ENCODE results near the gene ADGB.

Gene ADGB

GRCh38 chr6:146582857-146583256 is 15.9 kb upstream of the ADGB start:
- H3K9me3 ChIP-seq (ENCODE audit: control insufficient read depth, low read length): no peaks in the 10 kb centered on the region
- H3K27ac ChIP-seq (ENCODE audit: insufficient read depth, low read depth, low read length, poor library complexity, severe bottlenecking): no peak overlapping the region
- 90 to 94% methylated on average over 4 to 5 of the region's 5 CpGs for WGBS, 2 experiments
- no peak overlapping the region for H3K4me3 ChIP-seq (ENCODE audit: insufficient read depth, low read depth, low read length)
- H3K36me3 ChIP-seq (ENCODE audit: control insufficient read depth, insufficient read depth, low read length): no peaks in the 10 kb centered on the region
- H3K4me1 ChIP-seq (ENCODE audit: control insufficient read depth, insufficient read depth, low read length): no peaks in the 10 kb centered on the region
- H3K27me3 ChIP-seq (ENCODE audit: control insufficient read depth, insufficient read depth, low read length, poor library complexity, severe bottlenecking): no peaks in the 10 kb centered on the region

GRCh38 chr6:146583966-146584365 is 14.8 kb upstream of the ADGB start:
- Histone ChIP-seq H3K9me3 (ENCODE audit: control insufficient read depth, low read length) (no peaks in the 10 kb centered on the region), H3K27me3 (ENCODE audit: control insufficient read depth, insufficient read depth, low read length, poor library complexity, severe bottlenecking) (no peaks in the 10 kb centered on the region), H3K36me3 (ENCODE audit: control insufficient read depth, insufficient read depth, low read length) (no peaks in the 10 kb centered on the region), H3K27ac (ENCODE audit: insufficient read depth, low read depth, low read length, poor library complexity, severe bottlenecking) (no peak overlapping the region), H3K4me3 (ENCODE audit: insufficient read depth, low read depth, low read length) (no peak overlapping the region), H3K4me1 (ENCODE audit: control insufficient read depth, insufficient read depth, low read length) (no peaks in the 10 kb centered on the region)
- 83 to 96% methylated on average over 1 of the region's 1 CpG for WGBS, 2 experiments

GRCh38 chr6:146587459-146587858 is 11.3 kb upstream of the ADGB start:
- Histone ChIP-seq H3K9me3 (ENCODE audit: control insufficient read depth, low read length) (no peaks in the 10 kb centered on the region), H3K27ac (ENCODE audit: insufficient read depth, low read depth, low read length, poor library complexity, severe bottlenecking) (no peak overlapping the region), H3K4me1 (ENCODE audit: control insufficient read depth, insufficient read depth, low read length) (no peaks in the 10 kb centered on the region), H3K4me3 (ENCODE audit: insufficient read depth, low read depth, low read length) (no peak overlapping the region), H3K27me3 (ENCODE audit: control insufficient read depth, insufficient read depth, low read length, poor library complexity, severe bottlenecking) (no peaks in the 10 kb centered on the region), H3K36me3 (ENCODE audit: control insufficient read depth, insufficient read depth, low read length) (no peaks in the 10 kb centered on the region)
- no CpG with 5 or more reads among the region's 1 CpG for WGBS, 2 experiments

GRCh38 chr6:146590492-146590891 is 8.3 kb upstream of the ADGB start:
- no peak overlapping the region for H3K4me3 ChIP-seq (ENCODE audit: insufficient read depth, low read depth, low read length)
- no peaks in the 10 kb centered on the region for H3K27me3 ChIP-seq (ENCODE audit: control insufficient read depth, insufficient read depth, low read length, poor library complexity, severe bottlenecking)
- no peaks in the 10 kb centered on the region for H3K9me3 ChIP-seq (ENCODE audit: control insufficient read depth, low read length)
- no peak overlapping the region for H3K27ac ChIP-seq (ENCODE audit: insufficient read depth, low read depth, low read length, poor library complexity, severe bottlenecking)
- H3K4me1 ChIP-seq (ENCODE audit: control insufficient read depth, insufficient read depth, low read length): no peaks in the 10 kb centered on the region
- H3K36me3 ChIP-seq (ENCODE audit: control insufficient read depth, insufficient read depth, low read length): no peaks in the 10 kb centered on the region
- WGBS, 2 experiments: 92 to 95% methylated on average over 1 of the region's 1 CpG

GRCh38 chr6:146592451-146592850 is 6.3 kb upstream of the ADGB start:
- H3K27me3 ChIP-seq (ENCODE audit: control insufficient read depth, insufficient read depth, low read length, poor library complexity, severe bottlenecking): no peaks in the 10 kb centered on the region
- no peaks in the 10 kb centered on the region for H3K4me1 ChIP-seq (ENCODE audit: control insufficient read depth, insufficient read depth, low read length)
- no peaks in the 10 kb centered on the region for H3K9me3 ChIP-seq (ENCODE audit: control insufficient read depth, low read length)
- no peaks in the 10 kb centered on the region for H3K36me3 ChIP-seq (ENCODE audit: control insufficient read depth, insufficient read depth, low read length)
- H3K27ac ChIP-seq (ENCODE audit: insufficient read depth, low read depth, low read length, poor library complexity, severe bottlenecking): no peak overlapping the region
- no peak overlapping the region for H3K4me3 ChIP-seq (ENCODE audit: insufficient read depth, low read depth, low read length)

GRCh38 chr6:146593986-146594385 is 4.8 kb upstream of the ADGB start:
- WGBS, 2 experiments: 92 to 94% methylated on average over 2 of the region's 2 CpGs
- no peaks in the 10 kb centered on the region for H3K9me3 ChIP-seq (ENCODE audit: control insufficient read depth, low read length)
- no peaks in the 10 kb centered on the region for H3K36me3 ChIP-seq (ENCODE audit: control insufficient read depth, insufficient read depth, low read length)
- H3K4me1 ChIP-seq (ENCODE audit: control insufficient read depth, insufficient read depth, low read length): no peaks in the 10 kb centered on the region
- peaks cover under 1% of the 10 kb centered on the region for H3K27me3 ChIP-seq (ENCODE audit: control insufficient read depth, insufficient read depth, low read length, poor library complexity, severe bottlenecking)
- no peak overlapping the region for H3K27ac ChIP-seq (ENCODE audit: insufficient read depth, low read depth, low read length, poor library complexity, severe bottlenecking)
- no peak overlapping the region for H3K4me3 ChIP-seq (ENCODE audit: insufficient read depth, low read depth, low read length)

GRCh38 chr6:146594495-146594894 is 4.3 kb upstream of the ADGB start:
- Histone ChIP-seq H3K27me3 (ENCODE audit: control insufficient read depth, insufficient read depth, low read length, poor library complexity, severe bottlenecking) (peaks cover 4% of the 10 kb centered on the region), H3K27ac (ENCODE audit: insufficient read depth, low read depth, low read length, poor library complexity, severe bottlenecking) (no peak overlapping the region), H3K9me3 (ENCODE audit: control insufficient read depth, low read length) (no peaks in the 10 kb centered on the region), H3K4me3 (ENCODE audit: insufficient read depth, low read depth, low read length) (no peak overlapping the region), H3K36me3 (ENCODE audit: control insufficient read depth, insufficient read depth, low read length) (no peaks in the 10 kb centered on the region), H3K4me1 (ENCODE audit: control insufficient read depth, insufficient read depth, low read length) (no peaks in the 10 kb centered on the region)
- WGBS, 2 experiments: 86 to 100% methylated on average over 1 of the region's 1 CpG

- Histone ChIP-seq H3K36me3 (ENCODE audit: control insufficient read depth, insufficient read depth, low read length) (no peaks in the 10 kb centered on the region), H3K27me3 (ENCODE audit: control insufficient read depth, insufficient read depth, low read length, poor library complexity, severe bottlenecking) (peaks cover 4% of the 10 kb centered on the region), H3K27ac (ENCODE audit: insufficient read depth, low read depth, low read length, poor library complexity, severe bottlenecking) (no peak overlapping the region), H3K9me3 (ENCODE audit: control insufficient read depth, low read length) (no peaks in the 10 kb centered on the region), H3K4me1 (ENCODE audit: control insufficient read depth, insufficient read depth, low read length) (no peaks in the 10 kb centered on the region), H3K4me3 (ENCODE audit: insufficient read depth, low read depth, low read length) (no peak overlapping the region)
- WGBS, 2 experiments: 95 to 98% methylated on average over 2 of the region's 2 CpGs
Observed at GRCh38 chr6:146595972-146596731, 2.6 kb upstream of the ADGB start.

- H3K4me3 ChIP-seq (ENCODE audit: insufficient read depth, low read depth, low read length): no peak overlapping the region
- no peaks in the 10 kb centered on the region for H3K36me3 ChIP-seq (ENCODE audit: control insufficient read depth, insufficient read depth, low read length)
- no peaks in the 10 kb centered on the region for H3K9me3 ChIP-seq (ENCODE audit: control insufficient read depth, low read length)
- H3K27me3 ChIP-seq (ENCODE audit: control insufficient read depth, insufficient read depth, low read length, poor library complexity, severe bottlenecking): peaks cover 4% of the 10 kb centered on the region
- no peaks in the 10 kb centered on the region for H3K4me1 ChIP-seq (ENCODE audit: control insufficient read depth, insufficient read depth, low read length)
- no peak overlapping the region for H3K27ac ChIP-seq (ENCODE audit: insufficient read depth, low read depth, low read length, poor library complexity, severe bottlenecking)
- 0 to 60% methylated on average over 1 to 4 of the region's 4 CpGs for WGBS, 2 experiments
Observed at GRCh38 chr6:146601352-146601751, 2.6 kb downstream of the ADGB start.

- Histone ChIP-seq H3K36me3 (ENCODE audit: control insufficient read depth, insufficient read depth, low read length) (no peaks in the 10 kb centered on the region), H3K4me1 (ENCODE audit: control insufficient read depth, insufficient read depth, low read length) (no peaks in the 10 kb centered on the region), H3K9me3 (ENCODE audit: control insufficient read depth, low read length) (no peaks in the 10 kb centered on the region), H3K4me3 (ENCODE audit: insufficient read depth, low read depth, low read length) (no peak overlapping the region), H3K27me3 (ENCODE audit: control insufficient read depth, insufficient read depth, low read length, poor library complexity, severe bottlenecking) (peaks cover 4% of the 10 kb centered on the region), H3K27ac (ENCODE audit: insufficient read depth, low read depth, low read length, poor library complexity, severe bottlenecking) (no peak overlapping the region)
- WGBS, 2 experiments: 82 to 91% methylated on average over 6 of the region's 6 CpGs
Observed at GRCh38 chr6:146602526-146602925, 3.8 kb downstream of the ADGB start.
